Aorta (tissue), 5 donors: ENCODE results near the gene SF1. TPM values are rescaled to one million over a fixed set of nuclear protein-coding genes. Genes with fewer than 3 reads are reported as not detected.
A peak's percentile ranks its signal among the peaks of the same experiment; 100 is the strongest.

ENCODE experiments used
- ATAC-seq: fragments of 200-7000 bp; cut with Tn5 transposase; one replicate; pipeline ENCODE4 v1.9.1; 2022; ENCODE audit warnings: moderate library complexity; ENCODE audit not compliant: low FRiP score
- DNase-seq, 2 donors: peaks; one replicate each; pipeline ENCODE4 v3.0.0-alpha.2; 2020
- H3K27ac ChIP-seq, 2 donors: one replicate each; pipeline ENCODE4 v1.5.1; 2013; ENCODE audit warnings: low read length in 2 of 2, mild to moderate bottlenecking in 2 of 2, moderate library complexity in 2 of 2, control low read depth in 1 of 2, inconsistent platforms in 1 of 2, low read depth in 1 of 2
- H3K27me3 ChIP-seq, 2 donors: one replicate each; pipeline ENCODE4 v1.6.1; 2013; ENCODE audit warnings: control low read depth in 1 of 2, low read length in 1 of 2, mild to moderate bottlenecking in 1 of 2, moderate library complexity in 1 of 2; ENCODE audit not compliant: insufficient read depth in 2 of 2, control insufficient read depth in 1 of 2
- H3K36me3 ChIP-seq, 2 donors: one replicate each; pipeline ENCODE4 v1.6.1; 2013; ENCODE audit warnings: control low read depth in 1 of 2, low read length in 1 of 2, mild to moderate bottlenecking in 1 of 2; ENCODE audit not compliant: insufficient read depth in 2 of 2, control insufficient read depth in 1 of 2
- H3K4me1 ChIP-seq, 2 donors: one replicate each; pipeline ENCODE4 v1.6.1; 2013; ENCODE audit warnings: low read length in 2 of 2, control low read depth in 1 of 2, mild to moderate bottlenecking in 1 of 2, moderate library complexity in 1 of 2; ENCODE audit not compliant: insufficient read depth in 2 of 2, control insufficient read depth in 1 of 2
- H3K4me3 ChIP-seq, 2 donors: one replicate each; pipeline ENCODE4 v1.5.1; 2013; ENCODE audit warnings: low read length in 2 of 2, control low read depth in 1 of 2, mild to moderate bottlenecking in 1 of 2
- H3K9me3 ChIP-seq: one replicate; pipeline ENCODE4 v1.6.1; 2013; ENCODE audit warnings: mild to moderate bottlenecking, low read length; ENCODE audit not compliant: control insufficient read depth
- WGBS, 2 donors: extraction: QIAGEN DNeasy Blood & Tissue Kit; methylation state at CpG; one replicate each; pipeline ENCODE4 v1.1.7; 2013; 5-methylcytosine and 5-hydroxymethylcytosine counted together
- intact Hi-C, 2 donors: fragments of 100-400 bp; cut with DNase I; formaldehyde crosslinking; loops; one replicate each; pipeline versions ENCODE4 v1.14.2 to v1.15.0; 2022
- polyA plus RNA-seq, 2 donors: library from polyadenylated mRNA; stranded (reverse); fragments of 200-250 nt; gene quantifications; one replicate each; pipeline ENCODE4 v1.2.3, GENCODE V29; 2013
- total RNA-seq, 2 donors: library from RNA; stranded (reverse); fragmentation: NEBNext Ultra II Directional; extraction: Animal tissue kit (Norgen Biotek cat#: 25700); gene quantifications; one replicate each; pipeline ENCODE4 v1.2.1, GENCODE V29; 2021
- donor health status: healthy with polysubstance abuse.
- donor health status: Bipolar disorder and iron deficiency.
- donor health status: DM: no; HTN: no; CAD: no.
- donor health status: DM: no; HTN: no; CAD: no.
- donor health status: DM: yes; HTN: yes; CAD: no.

The SF1 gene
- total and polyA plus RNA-seq, 4 donors: 46.6 to 322 (median 202) TPM

DNA sequence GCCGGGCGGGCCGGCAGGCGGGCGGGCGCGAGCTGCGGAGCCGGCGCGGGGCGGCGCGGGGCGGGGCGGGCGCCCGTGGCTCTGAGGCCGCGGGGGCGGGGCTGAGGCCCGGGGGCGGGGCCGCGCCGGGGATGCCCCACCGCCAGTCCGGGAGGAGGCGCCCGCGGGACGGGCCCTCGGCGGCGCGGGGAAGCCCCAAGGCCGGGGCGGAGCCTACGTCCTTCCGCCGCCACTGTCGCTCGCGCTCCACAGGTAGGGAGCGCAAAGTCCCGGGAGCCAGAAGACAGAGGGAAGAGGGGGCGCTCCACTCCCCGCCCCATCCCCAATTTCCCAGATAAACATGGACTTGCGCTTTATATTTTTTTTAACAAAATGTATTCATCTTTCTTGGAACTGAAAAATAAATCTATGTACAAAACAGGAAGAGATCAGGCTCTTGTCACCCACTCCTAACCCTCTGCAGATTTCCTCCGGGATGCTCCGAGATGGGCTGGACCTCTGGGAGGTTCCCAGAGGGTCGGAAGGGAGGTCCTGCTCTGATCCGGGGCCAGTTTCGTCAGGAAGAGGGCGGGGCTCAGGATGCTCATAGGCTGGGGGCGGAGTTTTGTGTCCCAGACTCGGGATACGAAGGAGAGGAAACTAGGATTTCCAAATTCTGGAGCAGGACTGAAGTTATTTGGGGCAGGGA is 25.0 kb upstream of the SF1 start, which contains the start of gene MAP4K2:
TSS of gene MAP4K2 (minus strand) at position 57 of the 688 bp plus-strand sequence. CDS start 65 bp downstream, outside the sequence.
- H3K27me3 ChIP-seq: no peaks in the 10 kb centered on the region
- H3K4me3 ChIP-seq: peak within 1 kb of the TSS; percentile 44 to 56
- peak within 1 kb of the TSS; percentile 34 to 61 for H3K27ac ChIP-seq
- H3K36me3 ChIP-seq: no peaks in the 10 kb centered on the region
- no peaks in the 10 kb centered on the region for H3K9me3 ChIP-seq
- 1% methylated on average over 39 to 58 of the region's 58 CpGs for WGBS, 2 donors
- ATAC-seq (peak; percentile 92), DNase-seq (peak; percentile 92 to 95)
- intact Hi-C loops: no loop called here
- H3K4me1 ChIP-seq: no peaks in the 10 kb centered on the region

- H3K36me3 ChIP-seq: no peaks in the 10 kb centered on the region
Observed at GRCh38 chr11:64802370-64803157, 24.2 kb upstream of the SF1 start.

DNA sequence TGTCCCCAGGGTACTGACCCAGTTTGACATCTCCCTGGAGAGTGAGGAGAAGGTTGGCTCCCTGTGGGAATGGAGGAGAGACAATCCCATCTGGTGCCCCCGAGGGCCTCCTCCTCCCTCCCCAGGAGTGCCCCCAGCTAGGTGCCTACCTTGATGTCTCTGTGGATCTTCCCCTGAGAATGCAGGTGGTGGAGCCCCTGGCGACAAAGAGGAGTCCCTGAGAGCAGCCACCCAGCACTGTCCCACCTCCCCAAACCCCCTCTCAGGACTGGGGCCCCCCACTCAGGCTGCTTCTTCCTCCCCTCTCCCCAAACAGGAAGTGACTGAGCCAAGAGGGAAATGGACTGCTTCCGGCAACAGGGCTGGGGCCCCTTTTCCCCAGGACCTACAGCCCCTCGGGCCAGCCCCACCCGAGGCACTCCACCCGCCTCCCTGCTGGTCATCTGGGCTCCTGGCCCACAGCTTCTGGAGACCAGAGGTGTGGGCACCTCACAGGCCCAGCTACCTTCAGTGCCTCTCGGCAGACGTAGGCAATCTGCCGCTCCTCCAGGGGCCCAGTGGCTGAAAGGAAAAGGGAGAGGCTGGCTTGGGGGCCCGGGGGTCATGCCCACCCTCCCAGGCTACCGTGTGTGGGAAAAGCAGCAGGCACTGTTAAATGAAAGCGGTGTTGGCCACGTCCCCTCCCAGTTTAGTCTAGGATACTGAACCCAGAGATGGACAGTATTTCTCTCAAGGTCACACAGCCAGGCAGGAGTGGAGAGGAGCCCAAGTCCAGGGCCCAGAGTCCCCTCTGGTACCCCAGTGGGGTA is 23.4 kb upstream of the SF1 start:
- no peaks in the 10 kb centered on the region for H3K27me3 ChIP-seq
- H3K4me3 ChIP-seq: no peak overlapping the region
- no peaks in the 10 kb centered on the region for H3K9me3 ChIP-seq
- 54 to 59% methylated on average over 13 of the region's 13 CpGs for WGBS, 2 donors
- ATAC-seq: no peak
- DNase-seq: no peak
- no peaks in the 10 kb centered on the region for H3K36me3 ChIP-seq
- H3K27ac ChIP-seq: peak overlapping the region in 1 of 2 donors; percentile 25
- intact Hi-C loops: no loop called here
- no peaks in the 10 kb centered on the region for H3K4me1 ChIP-seq

More at GRCh38 chr11:64802370-64803157, 24.2 kb upstream of the SF1 start:
- intact Hi-C loops: no loop called here
- WGBS, 2 donors: 14 to 29% methylated on average over 26 to 54 of the region's 54 CpGs
- Histone ChIP-seq H3K27ac (peak overlapping the region in 1 of 2 donors; percentile 45), H3K4me3 (peak overlapping the region; percentile 44 to 56), H3K27me3 (no peaks in the 10 kb centered on the region), H3K9me3 (no peaks in the 10 kb centered on the region), H3K4me1 (no peaks in the 10 kb centered on the region)
- ATAC-seq (peak; percentile 1), DNase-seq (no peak)

GRCh38 chr11:64801158-64801464 is 22.8 kb upstream of the SF1 start:
- Histone ChIP-seq H3K27me3 (no peaks in the 10 kb centered on the region), H3K4me1 (no peaks in the 10 kb centered on the region), H3K36me3 (no peaks in the 10 kb centered on the region), H3K4me3 (no peak overlapping the region), H3K27ac (no peak overlapping the region), H3K9me3 (no peaks in the 10 kb centered on the region)
- 72 to 73% methylated on average over 9 of the region's 9 CpGs for WGBS, 2 donors
- ATAC-seq (no peak), DNase-seq (no peak)
- intact Hi-C loops: no loop called here

- no peak for ATAC-seq
- no peak overlapping the region for H3K27ac ChIP-seq
- H3K9me3 ChIP-seq: no peaks in the 10 kb centered on the region
- DNase-seq: no peak
- no peaks in the 10 kb centered on the region for H3K4me1 ChIP-seq
- no peaks in the 10 kb centered on the region for H3K27me3 ChIP-seq
- H3K4me3 ChIP-seq: no peak overlapping the region
- 83 to 89% methylated on average over 25 to 26 of the region's 26 CpGs for WGBS, 2 donors
- no peaks in the 10 kb centered on the region for H3K36me3 ChIP-seq
- intact Hi-C loops: no loop called here
Observed at GRCh38 chr11:64800303-64801157, 22.2 kb upstream of the SF1 start.

GRCh38 chr11:64799623-64800302 is 21.4 kb upstream of the SF1 start:
- DNase-seq (peak in 1 of 2 donors; percentile 32), ATAC-seq (no peak)
- 62 to 65% methylated on average over 14 of the region's 14 CpGs for WGBS, 2 donors
- no peak overlapping the region for H3K27ac ChIP-seq
- no peaks in the 10 kb centered on the region for H3K36me3 ChIP-seq
- intact Hi-C loops: no loop called here
- H3K9me3 ChIP-seq: no peaks in the 10 kb centered on the region
- no peaks in the 10 kb centered on the region for H3K4me1 ChIP-seq
- H3K27me3 ChIP-seq: no peaks in the 10 kb centered on the region
- H3K4me3 ChIP-seq: no peak overlapping the region

- H3K36me3 ChIP-seq: no peaks in the 10 kb centered on the region
- no peaks in the 10 kb centered on the region for H3K4me1 ChIP-seq
- no peak overlapping the region for H3K4me3 ChIP-seq
- H3K27me3 ChIP-seq: no peaks in the 10 kb centered on the region
- H3K9me3 ChIP-seq: no peaks in the 10 kb centered on the region
- no peak for ATAC-seq
- H3K27ac ChIP-seq: no peak overlapping the region
- peak in 1 of 2 donors; percentile 33 for DNase-seq
- intact Hi-C loops: no loop called here
- WGBS, 2 donors: 76 to 83% methylated on average over 7 of the region's 7 CpGs
Observed at GRCh38 chr11:64799256-64799622, 20.9 kb upstream of the SF1 start.
